Cerebellar cortex (tissue), 1 donor: ENCODE results near the gene PHLDA1.
"Not testable (repeated sequence)": the region's sequence is repeated elsewhere in the genome, so short reads cannot be mapped to it uniquely, and the experiment has no call there.

ENCODE experiments used
- DNase-seq: peaks from one replicate; pipeline ENCODE4 v3.0.0-alpha.2; 2015; ENCODE audit warnings: low spot score

The PHLDA1 gene

DNA sequence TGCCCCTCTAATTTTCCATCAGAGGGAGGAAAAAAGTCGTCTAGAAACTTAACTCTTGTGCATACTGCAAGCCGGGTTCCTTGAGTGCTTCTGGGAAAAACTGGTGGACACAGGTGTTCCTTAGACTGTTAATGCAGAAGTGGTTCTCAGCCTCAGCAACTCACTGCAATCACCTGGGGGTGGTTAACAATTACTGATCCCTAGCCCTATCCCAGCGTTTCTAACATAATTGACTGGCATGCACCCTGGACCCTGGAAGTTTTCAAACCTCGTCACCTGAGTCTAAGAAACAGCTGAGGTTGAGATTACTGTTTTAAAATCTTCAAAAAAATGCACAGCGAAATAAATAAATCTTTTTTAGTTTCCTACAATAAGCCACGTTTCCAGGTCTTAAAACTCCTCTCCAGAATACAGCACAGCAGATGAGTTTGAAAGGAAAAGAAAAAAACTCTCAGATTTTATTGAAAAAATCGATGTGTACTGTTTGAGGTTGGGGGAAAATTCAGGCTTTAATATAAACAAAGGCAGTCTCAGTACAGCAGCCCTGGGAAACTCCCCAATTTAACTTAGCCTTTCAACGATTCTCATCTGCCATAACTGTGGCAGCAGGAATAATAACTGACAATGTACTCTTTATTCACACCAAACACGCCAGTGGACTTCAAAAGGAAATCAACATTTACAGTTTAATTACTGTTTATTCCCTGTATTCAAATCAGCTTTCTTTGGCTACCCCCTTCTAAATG, 45.4 kb downstream of the PHLDA1 start:
- no peak for DNase-seq

DNA sequence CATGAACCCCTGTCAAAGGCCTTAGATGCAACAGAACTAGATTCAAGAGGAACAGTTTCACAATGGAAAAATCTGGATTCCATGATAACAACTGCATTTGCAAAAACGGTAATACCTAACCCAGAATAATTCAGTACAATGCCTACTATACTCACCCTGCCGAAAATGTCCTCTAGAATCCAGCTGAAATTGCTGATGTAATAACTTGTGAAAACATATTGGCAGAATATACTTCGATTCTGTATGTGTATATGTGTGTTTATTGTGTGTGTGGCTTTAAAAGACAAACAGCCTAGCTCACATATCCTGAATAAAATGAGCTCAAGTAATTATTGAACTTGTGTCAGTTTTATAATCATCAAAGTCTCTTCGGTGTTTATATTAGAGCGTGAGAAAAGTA, 46.0 kb downstream of the PHLDA1 start:
- no peak for DNase-seq

DNA sequence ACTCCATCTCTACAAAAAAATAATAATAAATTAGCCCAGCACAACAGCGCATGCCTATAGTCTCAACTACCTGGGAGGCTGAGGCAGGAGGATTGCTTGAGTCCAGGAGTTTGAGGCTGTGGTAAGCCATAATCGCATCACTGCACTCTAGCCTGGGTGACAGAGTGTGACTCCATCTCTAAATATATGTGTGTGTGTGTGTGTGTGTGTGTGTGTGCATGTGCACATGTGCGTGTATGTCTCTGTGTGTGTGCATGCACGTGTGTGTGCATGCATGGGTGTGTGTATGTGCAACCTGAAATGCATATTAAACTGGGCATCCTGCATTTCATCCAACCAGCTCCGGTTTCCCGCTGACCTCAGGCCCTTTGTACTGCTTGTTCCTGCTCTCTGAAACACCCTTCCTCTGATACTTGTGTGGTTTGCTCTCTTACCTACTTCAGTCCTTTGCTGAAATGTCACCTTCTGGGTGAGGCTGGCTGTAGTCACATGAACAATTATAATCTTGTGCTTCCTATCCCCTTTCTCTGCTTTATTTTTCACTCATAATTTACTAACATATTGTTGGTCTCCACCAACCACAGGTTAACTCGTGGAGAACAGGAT, 46.9 kb downstream of the PHLDA1 start:
- DNase-seq = no peak

DNA sequence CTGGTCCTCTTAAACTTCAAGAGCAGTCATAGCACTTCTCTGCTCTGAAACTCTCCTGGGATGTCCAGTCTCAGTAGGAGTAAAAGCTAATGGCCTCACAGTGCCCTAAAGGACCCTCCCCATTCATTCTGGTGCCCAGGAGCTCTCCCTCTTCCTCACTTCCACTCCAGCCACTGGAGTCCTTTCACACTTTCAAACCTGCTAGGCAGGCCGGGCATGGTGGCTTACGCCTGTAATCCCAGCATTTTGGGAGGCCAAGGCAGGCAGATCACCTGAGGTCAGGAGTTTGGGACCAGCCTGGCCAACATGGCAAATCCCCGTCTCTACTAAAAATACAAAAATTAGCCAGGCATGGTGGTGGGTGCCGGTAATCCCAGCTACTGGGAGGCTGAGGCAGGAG, 47.7 kb downstream of the PHLDA1 start:
- DNase-seq = not testable (repeated sequence)

DNA sequence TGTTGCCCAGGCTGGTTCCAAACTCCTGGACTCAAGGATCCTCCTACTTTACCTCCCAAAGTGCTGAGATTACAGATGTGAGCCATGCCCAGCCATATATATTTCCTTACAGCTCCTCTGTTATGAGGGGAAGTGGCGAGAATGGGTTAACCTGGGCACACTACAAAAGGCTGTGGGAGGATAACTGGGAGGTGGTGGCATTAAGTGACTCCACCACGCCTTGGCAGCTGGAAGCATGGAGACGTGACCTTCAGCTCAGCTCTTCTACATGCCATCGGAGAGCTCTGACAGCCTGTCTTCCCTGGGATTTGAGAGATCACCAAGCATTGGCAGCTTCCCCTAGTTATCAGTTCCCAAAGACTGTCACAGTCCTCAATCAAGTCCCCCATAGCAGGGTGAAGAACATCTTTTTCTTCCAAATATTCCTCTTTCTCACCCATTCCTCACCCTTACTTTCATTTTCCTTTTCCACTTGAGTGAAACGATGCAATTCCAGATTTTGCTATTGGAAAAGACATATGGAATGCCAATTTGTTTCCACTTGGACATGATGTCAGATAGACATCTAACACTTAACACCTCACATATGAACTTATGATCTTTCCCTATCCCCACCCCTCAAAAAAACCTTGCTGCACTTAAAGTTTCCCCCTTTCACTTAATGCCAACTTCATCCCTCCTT, 48.5 kb downstream of the PHLDA1 start:
- no peak for DNase-seq

DNA sequence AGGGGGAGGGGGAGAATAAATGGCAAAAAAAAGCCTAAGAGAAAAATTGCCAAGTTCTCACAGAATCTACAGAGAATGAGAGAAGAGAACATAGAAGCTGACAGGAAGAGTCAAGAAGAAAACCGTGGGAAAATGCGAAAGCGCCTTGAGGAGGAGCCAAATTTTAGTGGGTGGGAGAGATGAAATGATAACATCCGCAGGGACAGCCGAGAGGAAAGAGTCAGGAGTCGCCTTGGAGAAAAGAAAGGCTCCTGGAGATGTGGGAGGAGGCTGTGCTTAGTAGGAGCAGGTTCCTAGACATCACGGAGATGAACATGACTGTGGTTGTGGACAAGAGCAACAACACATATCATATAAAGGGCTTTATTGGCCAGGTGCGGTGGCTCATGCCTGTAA, 49.4 kb downstream of the PHLDA1 start:
- no peak for DNase-seq

DNA sequence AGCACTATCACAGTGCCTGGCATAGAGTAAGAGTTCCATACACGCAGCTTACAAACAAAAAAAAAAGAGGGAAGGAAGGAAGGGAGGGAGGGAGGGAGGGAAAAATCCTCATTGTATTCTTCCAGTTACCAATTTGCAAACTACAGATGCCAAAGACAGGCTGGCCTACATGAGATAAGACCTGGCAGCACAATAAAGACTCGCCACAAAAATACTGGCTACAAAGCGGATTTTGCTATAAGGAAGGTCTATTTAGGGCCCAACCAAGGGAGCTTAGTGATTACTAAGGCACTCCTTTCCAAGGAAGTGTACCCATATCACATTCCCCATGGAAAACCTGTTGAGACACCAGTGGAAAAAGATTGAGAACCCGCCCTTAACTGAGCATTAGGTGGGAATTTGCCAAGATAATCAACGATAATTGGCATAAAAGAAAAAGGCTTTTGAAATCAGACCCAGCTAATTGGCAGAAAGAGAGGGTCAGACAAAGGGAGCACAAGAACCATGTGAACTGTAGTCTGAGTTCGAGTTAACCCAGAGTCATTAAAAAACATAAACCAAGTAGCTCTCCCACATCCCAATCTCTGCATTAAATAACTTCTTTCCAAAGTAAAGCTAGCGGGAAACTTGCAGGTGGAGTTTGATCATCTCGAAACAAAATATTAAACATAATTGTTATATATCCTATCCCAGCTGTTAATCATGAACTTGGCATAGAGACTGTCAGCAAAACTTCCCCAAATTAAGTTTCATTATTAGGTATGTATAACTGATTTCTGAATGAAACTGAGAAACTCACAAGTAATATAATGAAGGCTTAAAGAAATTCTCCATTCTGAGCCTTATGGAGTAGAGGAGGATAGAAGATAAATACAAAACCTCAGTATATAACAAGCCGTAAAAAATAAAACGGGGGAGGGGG, 50.1 kb downstream of the PHLDA1 start:
- DNase-seq = no peak

DNA sequence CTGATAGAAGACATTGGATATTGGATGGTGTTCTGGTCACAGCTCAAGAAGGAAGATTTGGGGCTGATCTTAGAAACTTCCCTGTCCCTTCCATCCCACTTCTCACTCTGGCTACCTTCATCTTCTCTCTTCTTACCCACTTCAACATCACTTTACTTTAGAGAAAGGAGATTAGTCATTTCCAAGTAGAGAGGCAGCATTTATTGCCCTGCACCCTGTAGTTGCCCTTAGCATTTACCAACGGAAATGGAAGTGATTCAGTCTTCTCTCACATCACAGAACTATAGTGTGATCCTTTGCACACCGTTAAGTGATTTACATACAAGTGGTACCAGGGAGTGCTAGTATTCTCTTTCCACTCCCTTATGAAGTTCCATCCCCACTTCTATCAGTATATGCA, 52.4 kb downstream of the PHLDA1 start:
- no peak for DNase-seq

DNA sequence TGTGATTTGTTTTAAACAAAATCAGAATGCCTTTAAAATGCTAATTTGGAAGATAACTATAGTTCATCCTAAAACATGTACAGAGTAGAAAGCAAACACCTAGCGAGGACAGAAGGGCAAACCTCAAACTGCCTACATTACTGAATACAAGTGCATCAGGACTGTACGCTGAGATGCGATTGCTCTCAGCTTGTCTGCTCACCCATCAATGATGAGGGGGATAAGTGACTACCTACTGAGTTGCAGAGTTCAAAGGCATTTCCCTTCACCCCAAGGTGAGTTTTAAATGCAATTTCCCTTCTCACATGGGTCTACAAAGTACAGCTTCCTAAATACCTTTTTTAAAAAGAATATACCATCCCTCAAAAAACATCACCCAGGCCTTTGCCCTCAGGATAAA, 52.9 kb downstream of the PHLDA1 start:
- DNase-seq = no peak

DNA sequence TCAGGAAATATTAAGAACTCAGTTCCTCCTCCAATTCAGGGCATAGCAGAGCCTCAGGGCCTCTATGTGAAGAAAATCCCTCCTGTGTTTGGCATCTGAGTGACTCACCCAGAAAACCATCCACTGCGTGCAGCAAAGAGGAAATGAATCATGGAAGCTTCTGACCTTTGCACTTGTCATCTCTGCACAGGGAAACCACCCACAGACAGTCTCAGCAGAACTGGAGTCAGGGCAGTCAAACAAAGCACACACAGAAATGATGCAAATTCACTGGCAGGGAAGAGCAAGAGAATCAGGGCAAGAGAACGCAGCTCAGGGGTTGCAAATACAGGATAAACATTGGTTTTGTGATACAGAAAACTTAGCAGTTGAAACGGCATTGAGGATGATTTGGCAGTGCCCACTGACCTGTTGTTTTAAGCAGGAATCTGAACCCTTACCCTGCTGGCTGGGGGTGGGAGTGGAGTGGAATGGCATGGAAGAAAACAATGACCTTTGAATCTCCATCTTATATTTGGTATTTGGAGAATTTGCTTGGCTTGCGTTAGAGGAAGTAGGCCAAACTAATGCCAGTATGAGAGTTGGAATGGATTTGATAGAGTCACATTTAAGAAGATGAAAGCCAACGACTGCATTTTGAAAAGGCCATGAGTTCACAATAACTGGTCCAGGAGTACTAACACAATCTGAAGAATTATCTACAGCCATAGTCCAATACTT, 53.5 kb downstream of the PHLDA1 start:
- DNase-seq = peak; percentile 44

DNA sequence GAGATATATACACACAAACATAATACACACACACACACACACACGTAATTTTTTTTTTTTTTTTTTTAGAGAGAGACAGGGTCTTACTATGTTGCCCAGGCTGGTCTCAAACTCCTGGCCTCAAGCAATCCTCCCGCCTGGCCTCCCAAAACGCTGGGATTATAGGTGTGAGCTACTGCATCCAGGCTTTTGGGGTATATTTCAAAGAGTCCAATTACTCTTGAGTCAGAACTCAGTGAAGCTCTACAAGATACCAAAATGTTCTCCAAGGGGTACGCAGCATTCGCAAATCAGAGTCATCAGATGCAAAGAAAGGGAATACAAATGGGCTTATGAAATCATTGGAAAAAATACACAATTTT, 54.0 kb downstream of the PHLDA1 start:
- no peak for DNase-seq

DNA sequence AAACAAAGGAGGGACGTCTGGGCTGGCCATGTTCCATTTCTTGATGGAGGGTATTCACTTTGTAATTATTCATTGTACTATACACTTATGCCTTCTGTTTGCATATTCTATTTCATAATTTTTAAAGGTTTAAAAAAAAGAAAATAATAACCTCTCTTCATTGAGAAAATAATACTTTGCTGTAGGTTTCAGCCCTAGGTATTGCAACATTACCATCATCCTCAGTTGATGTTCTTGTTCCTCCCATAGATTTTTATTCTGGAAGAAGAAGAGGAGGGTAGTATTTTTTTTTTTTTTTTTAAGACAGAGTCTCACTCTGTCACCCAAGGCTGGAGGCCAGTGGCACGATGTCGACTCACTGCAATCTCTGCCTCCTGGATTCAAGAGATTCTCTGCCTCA, 54.7 kb downstream of the PHLDA1 start:
- DNase-seq = no peak

DNA sequence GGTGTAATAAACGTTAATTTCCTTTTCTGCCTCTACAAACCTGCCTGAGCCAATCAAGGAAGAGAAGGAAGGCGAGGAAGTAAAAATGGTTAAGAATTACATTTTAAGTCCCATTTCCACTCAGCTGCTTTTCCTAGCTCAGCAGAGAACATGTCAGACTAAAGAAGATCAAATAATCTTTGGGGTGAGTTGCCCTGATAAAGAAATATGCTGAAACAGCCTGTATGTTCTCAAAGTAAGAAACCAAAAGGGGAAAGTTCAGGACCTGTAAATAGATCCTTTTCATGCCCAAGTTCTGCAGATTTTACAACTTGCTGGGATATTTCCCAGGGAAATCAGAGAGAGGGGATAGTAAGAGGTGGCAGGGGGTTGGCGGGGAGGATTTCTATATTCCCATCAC, 55.5 kb downstream of the PHLDA1 start:
- DNase-seq = no peak

DNA sequence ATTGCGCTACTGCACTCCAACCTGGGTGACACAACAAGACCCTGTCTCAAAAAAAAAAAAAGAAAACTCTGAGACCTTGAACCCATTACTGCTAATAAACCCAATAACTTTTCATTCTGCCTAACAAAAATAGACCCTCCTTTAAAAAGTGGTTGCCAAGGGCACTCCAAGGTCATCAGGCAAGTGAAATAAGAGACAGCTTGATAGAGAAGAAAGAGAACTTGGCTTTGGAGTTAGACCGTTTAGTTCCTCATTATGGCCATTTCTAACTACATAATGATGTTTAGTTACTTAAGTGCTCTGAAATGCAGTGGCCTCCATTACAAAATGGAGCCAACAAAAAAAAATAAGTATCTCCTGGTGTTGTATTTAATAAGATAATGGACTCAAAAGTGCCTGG, 55.9 kb downstream of the PHLDA1 start:
- DNase-seq = no peak
